HepG2 (cell line): ENCODE measurements around the gene HES7. TPM values are rescaled to one million over a fixed set of nuclear protein-coding genes. Genes with fewer than 3 reads are reported as not detected.

Experiments used
- ATAC-seq: fragments of 200-7000 bp; cut with Tn5 transposase; 3 replicates; pipeline ENCODE4 v1.9.1; 2020; ENCODE audit warnings: mild to moderate bottlenecking, moderate library complexity
- BruUV-seq: library from RNA; stranded (reverse); fragments of 400-500 nt; replicated peaks from 2 replicates; lab custom pipeline; 2021; lab: Mats Ljungman, UMichigan
- CTCF ChIA-PET: fragments of 300-600 bp; formaldehyde crosslinking; extraction: SDS; loops from one replicate; lab custom pipeline; 2021; ENCODE audit warnings: low total read pairs, inconsistent platforms, low intra/inter-chr PET ratio; lab: Yijun Ruan, JAX
- POLR2A ChIA-PET: fragments of 350-600 bp; sonication (Branson Sonifier 250); formaldehyde crosslinking; loops from one replicate; lab custom pipeline; 2020; ENCODE audit warnings: antibody characterized with exemption, inconsistent platforms; lab: Yijun Ruan, JAX
- DNase-seq: peaks from one replicate; pipeline ENCODE4 v3.0.0-alpha.2; 2015; ENCODE audit warnings: low spot score
- FAIRE-seq: peaks from 3 replicates; lab custom pipeline; 2011; peaks lifted over from hg19 to GRCh38; lab: Jason Lieb, UNC
- H2AFZ ChIP-seq: one replicate; pipeline ENCODE4 v1.6.1; 2011; ENCODE audit warnings: low read length, inconsistent platforms
- H3K27ac ChIP-seq: fragments of 300-600 bp; 3 replicates; pipeline ENCODE4 v1.8.0; 2011; ENCODE audit warnings: mixed run types, mild to moderate bottlenecking, mixed read lengths, low read length, inconsistent platforms; ENCODE audit not compliant: insufficient read depth; ENCODE audit errors: extremely low read length
- H3K27me3 ChIP-seq, 2 experiments: fragments of 200-600 bp in 1 of 2; 2 replicates in 1 of 2; 3 replicates in 1 of 2; pipeline versions ENCODE4 v1.6.0 to v1.8.0; 2011; ENCODE audit warnings: low read length in 2 of 2, mild to moderate bottlenecking in 2 of 2, moderate library complexity in 2 of 2, inconsistent platforms in 1 of 2; ENCODE audit not compliant: insufficient read depth in 2 of 2, control insufficient read depth in 1 of 2
- H3K36me3 ChIP-seq, 2 experiments: fragments of 200-600 bp in 1 of 2; replicated peaks in 1 of 2; 2 replicates in 1 of 2; 3 replicates in 1 of 2; pipeline versions ENCODE4 v1.5.1 to v1.8.0; 2011; ENCODE audit warnings: low read length in 2 of 2, inconsistent platforms in 1 of 2; ENCODE audit not compliant: insufficient read depth in 2 of 2, control insufficient read depth in 1 of 2
- H3K4me1 ChIP-seq: 2 replicates; pipeline ENCODE4 v1.5.1; 2012; ENCODE audit warnings: low read length, inconsistent platforms; ENCODE audit not compliant: insufficient read depth
- H3K4me2 ChIP-seq: 2 replicates; pipeline ENCODE4 v1.6.0; 2011; ENCODE audit warnings: low read depth, low read length, inconsistent platforms
- H3K4me3 ChIP-seq, 3 experiments: fragments of 200-600 bp in 1 of 3; sonication (generic), shearing (Covaris generic) in 1 of 3; replicated peaks in 1 of 3; 2 replicates each; pipeline ENCODE4 v1.5.1; 2011 to 2016; ENCODE audit warnings: low read length in 3 of 3, inconsistent platforms in 2 of 3, low read depth in 2 of 3, mild to moderate bottlenecking in 2 of 3, control low read depth in 1 of 3, mixed read lengths in 1 of 3; ENCODE audit not compliant: insufficient read depth in 1 of 3
- H3K79me2 ChIP-seq: one replicate; pipeline ENCODE4 v1.6.1; 2011; ENCODE audit warnings: low read length, inconsistent platforms; ENCODE audit not compliant: insufficient read depth
- H3K9ac ChIP-seq: 2 replicates; pipeline ENCODE4 v1.6.0; 2011; ENCODE audit warnings: mild to moderate bottlenecking, low read depth, low read length, inconsistent platforms; ENCODE audit not compliant: insufficient read depth
- H3K9me3 ChIP-seq: 2 replicates; pipeline ENCODE4 v1.5.1; 2012; ENCODE audit warnings: mild to moderate bottlenecking, low read length
- H4K20me1 ChIP-seq: 2 replicates; pipeline ENCODE4 v1.6.0; 2011; ENCODE audit warnings: inconsistent platforms, mild to moderate bottlenecking, low read length, moderate library complexity; ENCODE audit not compliant: insufficient read depth
- ATM ChIP-seq: fragments of 450-650 bp; IDR thresholded peaks from 2 replicates; pipeline ENCODE4 v1.7.1; 2017; ENCODE audit warnings: mild to moderate bottlenecking, borderline replicate concordance
- GABPA ChIP-seq, 2 experiments: IDR thresholded peaks; 2 replicates each; pipeline ENCODE4 v1.6.1; 2011 to 2016; ENCODE audit warnings: low read depth in 2 of 2, low read length in 1 of 2, missing biosample characterization in 1 of 2, missing genetic modification characterization in 1 of 2
- MAFK ChIP-seq, 2 experiments: IDR thresholded peaks in 1 of 2; conservative IDR thresholded peaks in 1 of 2; 2 replicates each; pipeline ENCODE4 v1.6.1; 2011; ENCODE audit warnings: improper control_type of control experiment in 2 of 2, low read length in 2 of 2
- ZNF329 ChIP-seq: sonication (generic); formaldehyde crosslinking; IDR thresholded peaks from 2 replicates; pipeline ENCODE4 v1.9.0; 2021; ENCODE audit warnings: low read depth, mild to moderate bottlenecking, missing genetic modification reagents
- WGBS: methylation state at CpG from one replicate; pipeline ENCODE4 v1.1.6; 2017; ENCODE audit warnings: low lambda C conversion rate; 5-methylcytosine and 5-hydroxymethylcytosine counted together
- in situ Hi-C: cut with HindIII; loops from 2 replicates; pipeline ENCODE4 v1.10.0; 2017; ENCODE audit warnings: low pct_unique_long_range_greater_than_20kb; ENCODE audit not compliant: extremely low pct_ligation_motif_present
- intact Hi-C: fragments of 100-400 bp; cut with micrococcal nuclease; formaldehyde crosslinking; loops from one replicate; pipeline ENCODE4 v1.10.0; 2022; ENCODE audit not compliant: unreplicated experiment
- polyA plus RNA-seq, 8 experiments: library from polyadenylated mRNA; depleted of rRNA in 3 of 8; stranded (reverse) in 7 of 8; unstranded in 1 of 8; fragments of >200 nt; fragmentation: Illumina TruSeq in 4 of 8; extraction: Trizol in 4 of 8; gene quantifications; 2 replicates each; pipeline versions ENCODE4 v1.2.1 to v1.2.3, GENCODE V29; 2011 to 2016; ENCODE audit warnings: low read depth in 4 of 8, missing spikeins in 1 of 8, mixed read lengths in 1 of 8; ENCODE audit not compliant: insufficient read depth in 1 of 8
- total RNA-seq, 5 experiments: library from RNA; depleted of rRNA; stranded (reverse); fragments of >200 nt; fragmentation: Illumina TruSeq; extraction: Trizol; gene quantifications; 2 replicates each; pipeline ENCODE4 v1.2.3, GENCODE V29; 2016; ENCODE audit warnings: low read depth in 1 of 5
- TF ChIP-seq, protein P1 (sequence below): sonication (generic); formaldehyde crosslinking; IDR thresholded peaks from 2 replicates; pipeline ENCODE4 v1.8.0; 2023; ENCODE audit warnings: mild to moderate bottlenecking, missing genetic modification reagents

Gene HES7
- total and polyA plus RNA-seq, 2 of the 13 experiments (the other 11 are each of a cell fraction or from before 2014, with no cell fraction given), result not detected

DNA sequence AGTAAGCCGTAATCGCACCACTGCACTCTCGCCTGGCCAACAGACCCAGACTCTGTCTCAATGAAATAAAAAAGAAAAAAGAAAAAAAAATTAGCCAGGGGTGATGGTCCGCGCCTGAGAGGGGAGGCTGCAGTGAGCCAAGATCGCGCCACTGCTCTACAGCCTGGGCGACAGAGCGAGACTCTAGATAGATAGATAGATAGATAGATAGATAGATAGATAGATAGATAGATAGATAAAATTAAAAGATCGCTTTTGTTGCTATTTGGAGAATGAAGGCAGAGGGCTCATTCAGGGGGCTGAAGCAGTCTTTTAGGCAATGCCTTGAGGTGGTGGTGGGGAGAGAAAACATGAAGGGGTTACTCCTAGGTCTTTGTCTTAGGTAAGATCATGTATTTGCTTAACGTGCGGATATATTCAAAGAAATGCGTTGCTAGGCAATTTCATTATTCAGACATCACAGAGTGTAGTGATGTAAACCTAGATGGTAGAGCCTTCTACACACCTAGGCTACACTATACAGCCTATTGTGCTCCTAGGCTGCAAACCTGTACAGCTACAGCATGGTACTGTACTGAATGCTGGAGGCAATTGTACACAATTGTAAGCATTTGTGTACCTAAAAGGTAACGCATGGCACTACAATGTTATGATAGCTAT, 4.3 kb upstream of the HES7 start:
- H3K9me3 ChIP-seq, result no peaks in the 10 kb centered on the region
- no peak overlapping the region for H3K4me3 ChIP-seq
- no peak overlapping the region for H3K4me2 ChIP-seq
- ATAC-seq (no peak), FAIRE-seq (no peak), DNase-seq (no peak)
- no peak overlapping the region for H3K27ac ChIP-seq
- TF ChIP-seq MAFK (conservative IDR thresholded peaks at IDR 0.05 in 1 of 2, IDR thresholded peaks at IDR 0.05 in 1 of 2; ENCODE audit: low read length in 2 of 2) (0 out of 4 replicates have a peak, but pooled peaks of 1 of the 2 experiments have one; percentile 20), GABPA (IDR thresholded peaks at IDR 0.05; ENCODE audit: low read depth, low read length) (no peak), GABPA (CRISPR knock-in tag; IDR thresholded peaks at IDR 0.05; ENCODE audit: low read depth) (no peak), ZNF329 (CRISPR knock-in tag) (no peak), ATM (no peak)
- TF ChIP-seq, protein P1, sequence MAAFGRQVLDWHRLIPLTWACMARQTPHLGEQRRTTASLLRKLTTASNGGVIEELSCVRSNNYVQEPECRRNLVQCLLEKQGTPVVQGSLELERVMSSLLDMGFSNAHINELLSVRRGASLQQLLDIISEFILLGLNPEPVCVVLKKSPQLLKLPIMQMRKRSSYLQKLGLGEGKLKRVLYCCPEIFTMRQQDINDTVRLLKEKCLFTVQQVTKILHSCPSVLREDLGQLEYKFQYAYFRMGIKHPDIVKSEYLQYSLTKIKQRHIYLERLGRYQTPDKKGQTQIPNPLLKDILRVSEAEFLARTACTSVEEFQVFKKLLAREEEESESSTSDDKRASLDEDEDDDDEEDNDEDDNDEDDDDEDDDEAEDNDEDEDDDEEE, result no peak
- intact Hi-C loops (no loop called here), in situ Hi-C loops (loop anchor here (10.0 kb wide), 1 partner anchor 57 kb away; no protein-coding TSS in a partner anchor)
- no peaks in the 10 kb centered on the region for H3K36me3 ChIP-seq
- ChIA-PET CTCF (no interaction called here), POLR2A (no interaction called here)
- no peak overlapping the region for H3K9ac ChIP-seq
- H4K20me1 ChIP-seq, result peaks cover 3% of the 10 kb centered on the region; the same call in 1 of the 2 replicates
- peaks cover 3 to 33% of the 10 kb centered on the region in 2 experiments; a peak in 4 of 5 replicates for H3K27me3 ChIP-seq
- peaks cover 33% of the 10 kb centered on the region for H3K4me1 ChIP-seq
- H2AFZ ChIP-seq, result no peak overlapping the region
- no TSS peak for BruUV-seq
- H3K79me2 ChIP-seq, result no peaks in the 10 kb centered on the region
- WGBS, result 84% methylated on average over 14 of the region's 14 CpGs
